ENCODE measurements around the gene FADS1. TPM values are rescaled to one million over a fixed set of nuclear protein-coding genes. Genes with fewer than 3 reads are reported as not detected.

Gene FADS1
- total RNA-seq, 4 donors from 2014 or later = 2.2 to 13.8 (median 3.7) TPM

GRCh38 chr11:61848631-61849030, 31.8 kb upstream of the FADS1 start:
- no peak for DNase-seq
- no peak overlapping the region for H3K27ac ChIP-seq
- no peaks in the 10 kb centered on the region for H3K36me3 ChIP-seq
- H3K4me3 ChIP-seq = no peak overlapping the region
- no peaks in the 10 kb centered on the region for H3K27me3 ChIP-seq
- H3K9me3 ChIP-seq = no peaks in the 10 kb centered on the region
- 88 to 90% methylated on average over 6 to 9 of the region's 9 CpGs for WGBS, 2 donors (ENCODE audit: low coverage in 1 of 2)
- in situ Hi-C loops (cut with MboI; ENCODE audit: low pct_ligation_motif_present in 1 of 4, low pct_unique_long_range_greater_than_20kb in 1 of 4, low sequenced_read_pairs in 3 of 4) (no loop called here), intact Hi-C loops (cut with DNase I; ENCODE audit: low total_unique reads) (no loop called here)
- TF ChIP-seq POLR2AphosphoS5 (IDR thresholded peaks at IDR 0.05) (no peak), CTCF (IDR thresholded peaks at IDR 0.05) (no peak), EP300 (IDR thresholded peaks at IDR 0.05; ENCODE audit: low read depth) (no peak), POLR2A (IDR thresholded peaks at IDR 0.05) (no peak)
- H3K4me1 ChIP-seq = no peaks in the 10 kb centered on the region

- Histone ChIP-seq H3K36me3 (no peaks in the 10 kb centered on the region), H3K4me1 (no peaks in the 10 kb centered on the region), H3K9me3 (no peaks in the 10 kb centered on the region), H3K4me3 (no peak overlapping the region), H3K27me3 (no peaks in the 10 kb centered on the region), H3K27ac (no peak overlapping the region)
- 91 to 92% methylated on average over 4 to 18 of the region's 18 CpGs for WGBS, 2 donors (ENCODE audit: low coverage in 1 of 2)
- no peak for DNase-seq
- TF ChIP-seq POLR2AphosphoS5 (IDR thresholded peaks at IDR 0.05) (no peak), EP300 (IDR thresholded peaks at IDR 0.05; ENCODE audit: low read depth) (no peak), CTCF (IDR thresholded peaks at IDR 0.05) (no peak), POLR2A (IDR thresholded peaks at IDR 0.05) (no peak)
- in situ Hi-C loops (cut with MboI; ENCODE audit: low pct_ligation_motif_present in 1 of 4, low pct_unique_long_range_greater_than_20kb in 1 of 4, low sequenced_read_pairs in 3 of 4) (no loop called here), intact Hi-C loops (cut with DNase I; ENCODE audit: low total_unique reads) (no loop called here)
Measured at GRCh38 chr11:61847914-61848581, 31.2 kb upstream of the FADS1 start.

- H3K4me3 ChIP-seq = no peak overlapping the region
- 83 to 87% methylated on average over 2 to 10 of the region's 10 CpGs for WGBS, 2 donors (ENCODE audit: low coverage in 1 of 2)
- intact Hi-C loops (cut with DNase I; ENCODE audit: low total_unique reads) = no loop called here
- H3K36me3 ChIP-seq = no peaks in the 10 kb centered on the region
- no peak for DNase-seq
- H3K9me3 ChIP-seq = no peaks in the 10 kb centered on the region
- H3K27ac ChIP-seq = no peak overlapping the region
- TF ChIP-seq POLR2A (IDR thresholded peaks at IDR 0.05) (no peak), EP300 (IDR thresholded peaks at IDR 0.05; ENCODE audit: low read depth) (no peak), POLR2AphosphoS5 (IDR thresholded peaks at IDR 0.05) (no peak), CTCF (IDR thresholded peaks at IDR 0.05) (no peak)
- H3K27me3 ChIP-seq = no peaks in the 10 kb centered on the region
- in situ Hi-C loops (cut with MboI; ENCODE audit: low pct_ligation_motif_present in 1 of 4, low pct_unique_long_range_greater_than_20kb in 1 of 4, low sequenced_read_pairs in 3 of 4) = no loop called here
- H3K4me1 ChIP-seq = no peaks in the 10 kb centered on the region
Measured at GRCh38 chr11:61846362-61847020, 29.7 kb upstream of the FADS1 start.

GRCh38 chr11:61844909-61845565, 28.2 kb upstream of the FADS1 start:
- H3K9me3 ChIP-seq = no peaks in the 10 kb centered on the region
- H3K27me3 ChIP-seq = no peaks in the 10 kb centered on the region
- no peak overlapping the region for H3K4me3 ChIP-seq
- WGBS, 2 donors (ENCODE audit: low coverage in 1 of 2) = 68 to 83% methylated on average over 4 to 16 of the region's 16 CpGs
- intact Hi-C loops (cut with DNase I; ENCODE audit: low total_unique reads) (no loop called here), in situ Hi-C loops (cut with MboI; ENCODE audit: low pct_ligation_motif_present in 1 of 4, low pct_unique_long_range_greater_than_20kb in 1 of 4, low sequenced_read_pairs in 3 of 4) (no loop called here)
- TF ChIP-seq EP300 (IDR thresholded peaks at IDR 0.05; ENCODE audit: low read depth) = no peak
- no peak for TF ChIP-seq POLR2A (IDR thresholded peaks at IDR 0.05)
- no peak for TF ChIP-seq CTCF (IDR thresholded peaks at IDR 0.05)
- TF ChIP-seq POLR2AphosphoS5 (IDR thresholded peaks at IDR 0.05) = no peak
- H3K4me1 ChIP-seq = no peaks in the 10 kb centered on the region
- no peak overlapping the region for H3K27ac ChIP-seq
- no peaks in the 10 kb centered on the region for H3K36me3 ChIP-seq
- no peak for DNase-seq
